H9 (cell line): ENCODE data around the gene GALNS. TPM values are rescaled to one million over a fixed set of nuclear protein-coding genes. Genes with fewer than 3 reads are reported as not detected.

Experiments
- DNase-seq: peaks from one replicate; pipeline ENCODE4 v3.0.0-alpha.2; 2017
- H2AFZ ChIP-seq: one replicate; pipeline ENCODE4 v1.6.1; 2013; ENCODE audit warnings: mild to moderate bottlenecking, low read length, control low read depth, moderate library complexity
- H2AK5ac ChIP-seq: 2 replicates; pipeline ENCODE4 v1.6.1; 2013; ENCODE audit warnings: low read length, control low read depth, mixed read lengths; ENCODE audit not compliant: insufficient read length
- H2BK120ac ChIP-seq: one replicate; pipeline ENCODE4 v1.6.1; 2013; ENCODE audit warnings: low read depth, mild to moderate bottlenecking, low read length, control low read depth, inconsistent platforms; ENCODE audit not compliant: poor library complexity, severe bottlenecking
- H2BK12ac ChIP-seq: 2 replicates; pipeline ENCODE4 v1.6.1; 2013; ENCODE audit warnings: low read length, control low read depth, mixed read lengths, low read depth; ENCODE audit not compliant: insufficient read length
- H2BK15ac ChIP-seq: 2 replicates; pipeline ENCODE4 v1.6.1; 2013; ENCODE audit warnings: low read depth, low read length, control low read depth
- H2BK20ac ChIP-seq: one replicate; pipeline ENCODE4 v1.6.1; 2013; ENCODE audit warnings: low read depth, mild to moderate bottlenecking, low read length, control low read depth, inconsistent platforms; ENCODE audit not compliant: poor library complexity, severe bottlenecking
- H2BK5ac ChIP-seq: 2 replicates; pipeline ENCODE4 v1.6.1; 2013; ENCODE audit warnings: low read length, control low read depth, mixed read lengths; ENCODE audit not compliant: insufficient read length
- H3K14ac ChIP-seq: 2 replicates; pipeline ENCODE4 v1.6.1; 2013; ENCODE audit warnings: low read length, control low read depth; ENCODE audit not compliant: insufficient read depth
- H3K18ac ChIP-seq: 2 replicates; pipeline ENCODE4 v1.6.1; 2013; ENCODE audit warnings: low read depth, mild to moderate bottlenecking, mixed read lengths, low read length, control low read depth; ENCODE audit not compliant: insufficient read length
- H3K23ac ChIP-seq: 2 replicates; pipeline ENCODE4 v1.6.1; 2013; ENCODE audit warnings: low read length, control low read depth, mixed read lengths, low read depth; ENCODE audit not compliant: insufficient read length
- H3K23me2 ChIP-seq: 2 replicates; pipeline ENCODE4 v1.6.1; 2013; ENCODE audit warnings: low read depth, mild to moderate bottlenecking, mixed read lengths, low read length, control low read depth; ENCODE audit not compliant: insufficient read length, poor library complexity, severe bottlenecking
- H3K27ac ChIP-seq: 2 replicates; pipeline ENCODE4 v1.5.1; 2013; ENCODE audit warnings: low read length, control low read depth, mixed read lengths, low read depth; ENCODE audit not compliant: insufficient read length
- H3K27me3 ChIP-seq: 2 replicates; pipeline ENCODE4 v1.6.1; 2013; ENCODE audit warnings: low read length, control low read depth, inconsistent platforms; ENCODE audit not compliant: insufficient read depth
- H3K4ac ChIP-seq: 2 replicates; pipeline ENCODE4 v1.6.1; 2013; ENCODE audit warnings: low read depth, mild to moderate bottlenecking, control low read depth, inconsistent platforms, low read length, moderate library complexity
- H3K4me1 ChIP-seq: 2 replicates; pipeline ENCODE4 v1.6.1; 2013; ENCODE audit warnings: low read length, control low read depth, inconsistent platforms; ENCODE audit not compliant: insufficient read depth
- H3K4me2 ChIP-seq: 2 replicates; pipeline ENCODE4 v1.6.1; 2013; ENCODE audit warnings: low read length, control low read depth, mixed read lengths; ENCODE audit not compliant: insufficient read length, insufficient read depth
- H3K56ac ChIP-seq: 2 replicates; pipeline ENCODE4 v1.6.1; 2013; ENCODE audit warnings: low read depth, mild to moderate bottlenecking, mixed read lengths, low read length, control low read depth; ENCODE audit not compliant: insufficient read length
- H3K79me1 ChIP-seq: 2 replicates; pipeline ENCODE4 v1.6.1; 2013; ENCODE audit warnings: low read depth, mild to moderate bottlenecking, moderate library complexity, low read length, control low read depth, inconsistent platforms; ENCODE audit not compliant: insufficient read depth, poor library complexity, severe bottlenecking
- H3K79me2 ChIP-seq: 2 replicates; pipeline ENCODE4 v1.6.1; 2013; ENCODE audit warnings: low read length, control low read depth, inconsistent platforms; ENCODE audit not compliant: insufficient read depth
- H3K9ac ChIP-seq: 2 replicates; pipeline ENCODE4 v1.6.1; 2013; ENCODE audit warnings: low read length, control low read depth, mixed read lengths; ENCODE audit not compliant: insufficient read length; ENCODE audit errors: extremely low read depth
- H3K9me3 ChIP-seq: one replicate; pipeline ENCODE4 v1.6.1; 2013; ENCODE audit warnings: low read depth, low read length, inconsistent platforms; ENCODE audit not compliant: control insufficient read depth
- H3T11ph ChIP-seq: one replicate; pipeline ENCODE4 v1.6.1; 2013; ENCODE audit warnings: mild to moderate bottlenecking, low read length, control low read depth, inconsistent platforms
- H4K20me1 ChIP-seq: one replicate; pipeline ENCODE4 v1.6.1; 2013; ENCODE audit not compliant: control insufficient read depth, insufficient read length, insufficient read depth
- H4K5ac ChIP-seq: 2 replicates; pipeline ENCODE4 v1.6.1; 2013; ENCODE audit warnings: low read depth, mild to moderate bottlenecking, mixed read lengths, low read length, control low read depth; ENCODE audit not compliant: insufficient read length
- H4K8ac ChIP-seq: replicated peaks from 2 replicates; pipeline ENCODE4 v1.6.1; 2013; ENCODE audit warnings: low read length, control low read depth, mixed read lengths, low read depth; ENCODE audit not compliant: insufficient read length
- H4K91ac ChIP-seq: 2 replicates; pipeline ENCODE4 v1.6.1; 2013; ENCODE audit warnings: low read depth, mild to moderate bottlenecking, moderate library complexity, mixed read lengths, low read length, control low read depth; ENCODE audit not compliant: insufficient read length
- H3K27ac Mint-ChIP-seq, 3 experiments: 2 replicates in 2 of 3; 3 replicates in 1 of 3; pipeline ENCODE4 v1.8.0; 2020 to 2021; ENCODE audit warnings: mixed read lengths in 3 of 3, mild to moderate bottlenecking in 1 of 3, moderate library complexity in 1 of 3
- H3K27me3 Mint-ChIP-seq: 2 replicates; pipeline ENCODE4 v1.8.0; 2021; ENCODE audit warnings: low read depth, mild to moderate bottlenecking, moderate library complexity, mixed read lengths
- H3K36me3 Mint-ChIP-seq, 3 experiments: 2 replicates in 2 of 3; 3 replicates in 1 of 3; pipeline ENCODE4 v1.8.0; 2020 to 2021; ENCODE audit warnings: low read depth in 3 of 3, mixed read lengths in 3 of 3; ENCODE audit not compliant: insufficient read depth in 1 of 3
- H3K4me1 Mint-ChIP-seq, 2 experiments: 2 replicates each; pipeline ENCODE4 v1.8.0; 2020; ENCODE audit warnings: mixed read lengths in 2 of 2
- H3K4me3 Mint-ChIP-seq, 2 experiments: 2 replicates in 1 of 2; 3 replicates in 1 of 2; pipeline ENCODE4 v1.8.0; 2020 to 2021; ENCODE audit warnings: mild to moderate bottlenecking in 2 of 2, mixed read lengths in 2 of 2, moderate library complexity in 1 of 2
- H3K9me3 Mint-ChIP-seq, 2 experiments: 2 replicates in 1 of 2; 3 replicates in 1 of 2; pipeline ENCODE4 v1.8.0; 2020; ENCODE audit warnings: mild to moderate bottlenecking in 2 of 2, mixed read lengths in 2 of 2, moderate library complexity in 1 of 2
- WGBS: extraction: QIAGEN DNeasy Blood & Tissue Kit; methylation state at CpG from one replicate; pipeline ENCODE4 v1.1.7; 2013; ENCODE audit warnings: missing lambda C conversion rate, low lambda C conversion rate, mixed read lengths; ENCODE audit not compliant: insufficient read length; ENCODE audit errors: extremely low coverage; 5-methylcytosine and 5-hydroxymethylcytosine counted together
- total RNA-seq: library from RNA; stranded (reverse); gene quantifications from 2 replicates; pipeline ENCODE4 v1.2.1, GENCODE V29; 2021
- TF ChIP-seq, protein P1 (sequence below): fragments of 200-600 bp; sonication (generic); conservative IDR thresholded peaks from 3 replicates; pipeline ENCODE4 v1.8.0; 2021; ENCODE audit warnings: antibody characterized with exemption, mild to moderate bottlenecking

Gene GALNS
- total RNA-seq, 1 experiment from 2014 or later = 20.3 TPM

- Histone ChIP-seq H2BK15ac (no peak overlapping the region), H3K79me2 (no peaks in the 10 kb centered on the region), H3K56ac (no peak overlapping the region), H3T11ph (no peak overlapping the region), H2BK5ac (no peak overlapping the region), H3K27ac (no peak overlapping the region), H3K23ac (no peak overlapping the region), H2BK12ac (no peak overlapping the region), H3K14ac (no peak overlapping the region), H3K18ac (no peak overlapping the region), H4K20me1 (no peaks in the 10 kb centered on the region), H2BK120ac (no peak overlapping the region), H3K9me3 (no peaks in the 10 kb centered on the region), H3K27me3 (no peaks in the 10 kb centered on the region), H3K79me1 (no peaks in the 10 kb centered on the region), H4K91ac (no peak overlapping the region), H4K8ac (no peak overlapping the region), H2AFZ (no peak overlapping the region), H3K4me1 (no peaks in the 10 kb centered on the region), H3K23me2 (no peaks in the 10 kb centered on the region), H3K4ac (no peak overlapping the region), H2AK5ac (no peak overlapping the region), H2BK20ac (no peak overlapping the region), H4K5ac (no peak overlapping the region), H3K4me2 (no peak overlapping the region), H3K9ac (no peak overlapping the region)
- no peak overlapping the region for H3K27ac Mint-ChIP-seq
- TF ChIP-seq, protein P1, sequence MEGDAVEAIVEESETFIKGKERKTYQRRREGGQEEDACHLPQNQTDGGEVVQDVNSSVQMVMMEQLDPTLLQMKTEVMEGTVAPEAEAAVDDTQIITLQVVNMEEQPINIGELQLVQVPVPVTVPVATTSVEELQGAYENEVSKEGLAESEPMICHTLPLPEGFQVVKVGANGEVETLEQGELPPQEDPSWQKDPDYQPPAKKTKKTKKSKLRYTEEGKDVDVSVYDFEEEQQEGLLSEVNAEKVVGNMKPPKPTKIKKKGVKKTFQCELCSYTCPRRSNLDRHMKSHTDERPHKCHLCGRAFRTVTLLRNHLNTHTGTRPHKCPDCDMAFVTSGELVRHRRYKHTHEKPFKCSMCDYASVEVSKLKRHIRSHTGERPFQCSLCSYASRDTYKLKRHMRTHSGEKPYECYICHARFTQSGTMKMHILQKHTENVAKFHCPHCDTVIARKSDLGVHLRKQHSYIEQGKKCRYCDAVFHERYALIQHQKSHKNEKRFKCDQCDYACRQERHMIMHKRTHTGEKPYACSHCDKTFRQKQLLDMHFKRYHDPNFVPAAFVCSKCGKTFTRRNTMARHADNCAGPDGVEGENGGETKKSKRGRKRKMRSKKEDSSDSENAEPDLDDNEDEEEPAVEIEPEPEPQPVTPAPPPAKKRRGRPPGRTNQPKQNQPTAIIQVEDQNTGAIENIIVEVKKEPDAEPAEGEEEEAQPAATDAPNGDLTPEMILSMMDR = no peak
- peaks cover 1 to 8% (median 6%) of the 10 kb centered on the region in 3 experiments; a peak in 3 of 7 replicates for H3K36me3 Mint-ChIP-seq
- no peak for DNase-seq
- H3K9me3 Mint-ChIP-seq = no peaks in the 10 kb centered on the region
- H3K27me3 Mint-ChIP-seq = no peaks in the 10 kb centered on the region
- H3K4me3 Mint-ChIP-seq = no peak overlapping the region
- no peaks in the 10 kb centered on the region for H3K4me1 Mint-ChIP-seq
- no CpG with 5 or more reads among the region's 12 CpGs for WGBS
Observed at GRCh38 chr16:88825146-88825545, 31.6 kb downstream of the GALNS start.
